ENCODE data around the gene KIF26A.

DNA sequence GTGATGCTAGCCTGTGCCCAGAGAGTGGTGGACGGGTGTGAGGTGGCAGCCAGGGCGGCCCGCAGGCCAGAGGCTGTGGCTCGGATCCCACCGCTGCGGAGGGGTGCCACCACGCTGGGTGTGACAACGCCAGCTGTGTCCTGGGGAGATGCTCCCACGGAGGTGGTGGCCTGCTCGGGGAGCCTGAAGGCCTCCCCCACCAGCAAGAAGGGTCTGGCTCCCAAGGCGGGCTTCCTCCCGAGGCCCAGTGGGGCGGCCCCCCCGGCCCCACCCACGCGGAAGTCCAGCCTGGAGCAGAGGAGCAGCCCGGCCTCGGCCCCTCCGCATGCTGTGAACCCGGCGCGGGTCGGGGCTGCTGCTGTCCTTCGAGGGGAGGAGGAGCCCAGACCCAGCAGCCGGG lies 38.2 kb downstream of the KIF26A start:
- no peak for TF ChIP-seq EZH2 (IDR thresholded peaks at IDR 0.05; ENCODE audit: borderline replicate concordance, low read length)
- TF ChIP-seq, protein P1, sequence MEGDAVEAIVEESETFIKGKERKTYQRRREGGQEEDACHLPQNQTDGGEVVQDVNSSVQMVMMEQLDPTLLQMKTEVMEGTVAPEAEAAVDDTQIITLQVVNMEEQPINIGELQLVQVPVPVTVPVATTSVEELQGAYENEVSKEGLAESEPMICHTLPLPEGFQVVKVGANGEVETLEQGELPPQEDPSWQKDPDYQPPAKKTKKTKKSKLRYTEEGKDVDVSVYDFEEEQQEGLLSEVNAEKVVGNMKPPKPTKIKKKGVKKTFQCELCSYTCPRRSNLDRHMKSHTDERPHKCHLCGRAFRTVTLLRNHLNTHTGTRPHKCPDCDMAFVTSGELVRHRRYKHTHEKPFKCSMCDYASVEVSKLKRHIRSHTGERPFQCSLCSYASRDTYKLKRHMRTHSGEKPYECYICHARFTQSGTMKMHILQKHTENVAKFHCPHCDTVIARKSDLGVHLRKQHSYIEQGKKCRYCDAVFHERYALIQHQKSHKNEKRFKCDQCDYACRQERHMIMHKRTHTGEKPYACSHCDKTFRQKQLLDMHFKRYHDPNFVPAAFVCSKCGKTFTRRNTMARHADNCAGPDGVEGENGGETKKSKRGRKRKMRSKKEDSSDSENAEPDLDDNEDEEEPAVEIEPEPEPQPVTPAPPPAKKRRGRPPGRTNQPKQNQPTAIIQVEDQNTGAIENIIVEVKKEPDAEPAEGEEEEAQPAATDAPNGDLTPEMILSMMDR (IDR thresholded peaks at IDR 0.05; ENCODE audit: low read length) = no peak

Data from OCI-LY1 (cell line).